Esophagus squamous epithelium (tissue), 5 donors: ENCODE results near the gene PLEKHA4. TPM values are rescaled to one million over a fixed set of nuclear protein-coding genes. Genes with fewer than 3 reads are reported as not detected.
"Not testable (repeated sequence)": the region's sequence is repeated elsewhere in the genome, so short reads cannot be mapped to it uniquely, and the experiment has no call there.

Experiments used
- DNase-seq: peaks from one replicate; lab custom pipeline; 2025; lab: John Stamatoyannopoulos, UW
- H3K27ac ChIP-seq, 4 donors: fragments of 200-600 bp; sonication (generic); one replicate each; pipeline ENCODE4 v1.5.1; 2016 to 2019; ENCODE audit warnings: mild to moderate bottlenecking in 1 of 4
- H3K27me3 ChIP-seq, 4 donors: fragments of 200-600 bp; sonication (generic); 1 replicate in 3 of 4; 2 replicates in 1 of 4; pipeline versions ENCODE4 v1.5.1 to v1.6.0; 2017 to 2021; ENCODE audit warnings: antibody characterized with exemption in 1 of 4
- H3K36me3 ChIP-seq, 3 donors: fragments of 200-600 bp; sonication (generic); one replicate each; pipeline ENCODE4 v1.5.1; 2016 to 2019
- H3K4me1 ChIP-seq, 3 donors: fragments of 200-600 bp; sonication (generic); one replicate each; pipeline ENCODE4 v1.5.1; 2017 to 2019
- H3K4me3 ChIP-seq, 4 donors: fragments of 200-600 bp; sonication (generic); 1 replicate in 3 of 4; 2 replicates in 1 of 4; pipeline ENCODE4 v1.5.1; 2016 to 2019; ENCODE audit warnings: mild to moderate bottlenecking in 2 of 4, moderate library complexity in 1 of 4
- H3K9me3 ChIP-seq, 3 donors: fragments of 200-600 bp; sonication (generic); one replicate each; pipeline ENCODE4 v1.5.1; 2016 to 2019
- CTCF ChIP-seq, 6 experiments: fragments of 450-650 bp in 4 of 6; fragments of 200-600 bp in 2 of 6; sonication (generic) in 2 of 6; IDR thresholded peaks; one replicate each; pipeline ENCODE4 v1.5.1; 2016 to 2019; ENCODE audit warnings: antibody characterized with exemption in 6 of 6, mild to moderate bottlenecking in 4 of 6, moderate library complexity in 4 of 6
- POLR2A ChIP-seq, 4 donors: fragments of 450-650 bp; IDR thresholded peaks; one replicate each; pipeline ENCODE4 v1.6.1; 2017; ENCODE audit warnings: antibody characterized with exemption in 4 of 4, mild to moderate bottlenecking in 4 of 4, moderate library complexity in 3 of 4
- WGBS, 2 donors: methylation state at CpG; one replicate each; pipeline ENCODE4 v1.1.5; 2018; 5-methylcytosine and 5-hydroxymethylcytosine counted together
- intact Hi-C: fragments of 100-400 bp; cut with DNase I; formaldehyde crosslinking; loops from one replicate; pipeline ENCODE4 v1.15.0; 2022
- total RNA-seq, 4 donors: library from RNA; depleted of rRNA; stranded (reverse); fragments of >200 nt; gene quantifications; one replicate each; pipeline ENCODE4 v1.1.0, GENCODE V29; 2016
- donor health status: DM: yes; HTN: yes; CAD: no.

Gene PLEKHA4
- total RNA-seq, 4 donors from 2014 or later, result 2.8 to 9.0 (median 5.6) TPM

- Histone ChIP-seq H3K36me3 (peaks cover 15 to 56% (median 17%) of the 10 kb centered on the region in 3 donors), H3K27me3 (no peaks in the 10 kb centered on the region), H3K4me3 (peak overlapping the region; percentile 84 to 100 (median 98)), H3K4me1 (peaks cover 31 to 70% (median 35%) of the 10 kb centered on the region in 3 donors), H3K9me3 (no peaks in the 10 kb centered on the region), H3K27ac (peak overlapping the region; percentile 99 to 100 (median 100))
- 23 to 30% methylated on average over 14 of the region's 14 CpGs for WGBS, 2 donors
- no peak for DNase-seq
- TF ChIP-seq POLR2A (IDR thresholded peaks at IDR 0.05) (no peak), CTCF (IDR thresholded peaks at IDR 0.05) (no peak)
- intact Hi-C loops, result no loop called here
Measured at GRCh38 chr19:48873476-48874302, 5.3 kb upstream of the PLEKHA4 start.

- H3K9me3 ChIP-seq, result no peaks in the 10 kb centered on the region
- TF ChIP-seq POLR2A (IDR thresholded peaks at IDR 0.05) (no peak), CTCF (IDR thresholded peaks at IDR 0.05) (peak in 1 of 6 experiments; percentile 16)
- DNase-seq, result peak; percentile 52
- peak overlapping the region; percentile 99 to 100 (median 100) for H3K27ac ChIP-seq
- WGBS, 2 donors, result 0 to 1% methylated on average over 10 to 11 of the region's 14 CpGs
- intact Hi-C loops, result no loop called here
- peaks cover 31 to 70% (median 42%) of the 10 kb centered on the region in 3 donors for H3K4me1 ChIP-seq
- peak overlapping the region; percentile 84 to 100 (median 98) for H3K4me3 ChIP-seq
- H3K36me3 ChIP-seq, result peaks cover 15 to 49% (median 17%) of the 10 kb centered on the region in 3 donors
- H3K27me3 ChIP-seq, result no peaks in the 10 kb centered on the region
Measured at GRCh38 chr19:48872884-48873475, 4.6 kb upstream of the PLEKHA4 start.

GRCh38 chr19:48872182-48872883, 3.9 kb upstream of the PLEKHA4 start, which contains the start of gene PPP1R15A:
Gene PPP1R15A, plus strand, starts transcription at chr19:48872421. Its CDS starts 813 bp downstream, at chr19:48873234.
- Histone ChIP-seq H3K4me1 (peaks cover 38 to 70% (median 48%) of the 10 kb centered on the region in 3 donors), H3K27ac (peak within 1 kb of the TSS; percentile 99 to 100 (median 100)), H3K4me3 (peak within 1 kb of the TSS; percentile 84 to 100 (median 98)), H3K27me3 (no peaks in the 10 kb centered on the region), H3K36me3 (peaks cover 15 to 43% (median 17%) of the 10 kb centered on the region in 3 donors), H3K9me3 (no peaks in the 10 kb centered on the region)
- TF ChIP-seq POLR2A (IDR thresholded peaks at IDR 0.05), result peak; percentile 60 to 100 (median 92)
- TF ChIP-seq CTCF (IDR thresholded peaks at IDR 0.05), result peak in 5 of 6 experiments; percentile 13 to 57 (median 46)
- 0% methylated on average over 16 to 19 of the region's 53 CpGs for WGBS, 2 donors
- peak; percentile 78 for DNase-seq
- intact Hi-C loops, result no loop called here

- DNase-seq, H3K9me3 ChIP-seq, intact Hi-C loops, H3K27me3 ChIP-seq: not testable (repeated sequence)
- 44 to 70% methylated on average over 21 to 30 of the region's 31 CpGs for WGBS, 2 donors
- Histone ChIP-seq H3K36me3 (peaks cover 14 to 36% (median 14%) of the 10 kb centered on the region in 3 donors), H3K4me1 (peaks cover 41 to 70% (median 49%) of the 10 kb centered on the region in 3 donors), H3K4me3 (peak overlapping the region; percentile 84 to 100 (median 98)), H3K27ac (peak overlapping the region; percentile 99 to 100 (median 100))
Measured at GRCh38 chr19:48871471-48872181, 3.2 kb upstream of the PLEKHA4 start.

- no peak for DNase-seq
- Histone ChIP-seq H3K27ac (no peak overlapping the region), H3K4me1 (peaks cover 31 to 61% (median 35%) of the 10 kb centered on the region in 3 donors), H3K9me3 (no peaks in the 10 kb centered on the region), H3K36me3 (peaks cover 9 to 20% (median 9%) of the 10 kb centered on the region in 3 donors), H3K27me3 (no peaks in the 10 kb centered on the region), H3K4me3 (no peak overlapping the region)
- TF ChIP-seq CTCF (IDR thresholded peaks at IDR 0.05) (no peak), POLR2A (IDR thresholded peaks at IDR 0.05) (no peak)
- intact Hi-C loops, result no loop called here
- 89 to 92% methylated on average over 7 to 9 of the region's 9 CpGs for WGBS, 2 donors
Measured at GRCh38 chr19:48870048-48870447, 1.6 kb upstream of the PLEKHA4 start.
